Mucosa of stomach (tissue), 1 donor: Measurements from ENCODE around the gene DLG2.
"Not testable (repeated sequence)": the region's sequence is repeated elsewhere in the genome, so short reads cannot be mapped to it uniquely, and the experiment has no call there.

ENCODE experiments used
- H3K27me3 ChIP-seq: one replicate; pipeline ENCODE4 v1.7.0; 2013; ENCODE audit warnings: mild to moderate bottlenecking, low read length; ENCODE audit not compliant: control insufficient read depth, insufficient read depth
- H3K36me3 ChIP-seq: one replicate; pipeline ENCODE4 v1.7.0; 2013; ENCODE audit warnings: low read length; ENCODE audit not compliant: control insufficient read depth, insufficient read depth
- H3K4me1 ChIP-seq: one replicate; pipeline ENCODE4 v1.7.0; 2013; ENCODE audit warnings: mild to moderate bottlenecking, low read length; ENCODE audit not compliant: control insufficient read depth, insufficient read depth
- H3K4me3 ChIP-seq: one replicate; pipeline ENCODE4 v1.7.0; 2013; ENCODE audit warnings: low read length
- H3K9ac ChIP-seq: one replicate; pipeline ENCODE4 v1.7.0; 2013; ENCODE audit warnings: mild to moderate bottlenecking, low read length, moderate library complexity
- H3K9me3 ChIP-seq: one replicate; pipeline ENCODE4 v1.7.0; 2013; ENCODE audit warnings: mild to moderate bottlenecking, low read length, moderate library complexity; ENCODE audit not compliant: control insufficient read depth
- donor health status: Pancreatic carcinoma.

The DLG2 gene

DNA sequence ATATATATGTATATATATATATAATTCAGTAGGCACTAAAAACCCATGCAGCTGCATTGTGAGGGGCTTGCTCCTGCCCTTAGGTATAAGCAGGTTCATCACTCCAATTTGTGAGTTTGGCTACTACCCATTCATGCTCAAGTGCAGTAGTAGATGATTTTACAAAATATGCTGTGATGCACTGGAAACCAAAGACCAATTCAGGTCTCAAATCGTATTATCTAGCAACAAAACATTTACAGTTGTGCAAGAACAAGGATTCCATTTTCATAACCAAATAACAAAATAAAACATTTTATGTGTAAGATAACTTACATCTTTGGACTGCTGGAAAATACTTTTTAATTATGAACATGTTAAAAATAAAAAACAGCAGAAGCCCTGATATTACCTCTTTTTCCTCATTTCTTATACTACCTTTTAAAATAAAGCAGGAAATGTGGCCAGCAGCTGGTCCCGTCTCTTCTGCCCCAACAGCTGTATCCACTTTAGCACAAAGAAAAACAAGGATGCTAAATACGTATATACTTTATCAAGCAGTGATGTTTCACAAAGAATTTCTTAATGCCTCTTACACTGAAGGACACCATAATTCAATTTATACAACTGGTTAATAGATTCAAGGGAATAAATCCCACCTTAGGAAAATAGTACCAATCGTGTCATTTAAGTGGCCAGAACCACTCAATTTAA is 35.0 kb upstream of the DLG2 start:
- no peaks in the 10 kb centered on the region for H3K9me3 ChIP-seq
- H3K4me1 ChIP-seq, result peaks cover 4% of the 10 kb centered on the region
- H3K36me3 ChIP-seq, result no peaks in the 10 kb centered on the region
- no peak overlapping the region for H3K9ac ChIP-seq
- H3K27me3 ChIP-seq, result no peaks in the 10 kb centered on the region
- H3K4me3 ChIP-seq, result no peak overlapping the region

DNA sequence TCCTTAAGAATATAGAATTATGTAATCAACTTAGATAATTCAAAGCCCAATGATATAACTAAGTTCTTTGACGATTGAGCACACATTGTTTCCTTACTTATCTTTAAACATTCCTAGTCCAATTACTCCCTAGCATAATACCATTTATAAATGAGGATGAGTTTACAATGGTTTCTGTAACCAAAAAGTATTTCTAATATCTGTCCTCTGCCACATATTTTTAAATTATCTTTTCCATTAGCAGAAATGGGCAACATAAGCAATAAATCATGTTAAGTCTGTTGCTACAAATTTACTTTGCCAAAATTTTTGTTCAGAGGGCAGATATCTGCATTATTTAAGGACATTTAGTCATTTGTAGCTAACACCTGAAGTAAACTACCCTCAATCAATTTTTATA is 31.0 kb upstream of the DLG2 start:
- no peaks in the 10 kb centered on the region for H3K36me3 ChIP-seq
- no peaks in the 10 kb centered on the region for H3K9me3 ChIP-seq
- H3K27me3 ChIP-seq, result no peaks in the 10 kb centered on the region
- H3K9ac ChIP-seq, result no peak overlapping the region
- H3K4me1 ChIP-seq, result peaks cover 4% of the 10 kb centered on the region
- H3K4me3 ChIP-seq, result no peak overlapping the region

DNA sequence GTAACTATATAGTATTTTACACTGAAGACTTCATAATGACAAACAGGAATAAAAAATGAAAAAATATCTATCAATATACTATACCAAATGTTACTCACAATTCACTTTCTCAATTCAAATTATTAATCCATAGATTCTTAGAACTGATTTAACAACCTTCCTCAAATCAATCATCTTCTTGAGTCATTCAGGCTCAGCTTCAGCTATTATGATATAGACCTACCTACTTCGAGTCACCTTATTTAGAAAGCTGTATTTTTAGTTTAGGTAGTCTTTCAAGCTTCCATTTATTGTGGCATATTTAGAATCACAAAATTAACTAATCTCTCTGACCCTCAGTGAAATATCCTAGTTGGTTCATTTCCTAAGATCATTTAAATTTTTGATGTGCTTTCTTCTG is 29.6 kb upstream of the DLG2 start:
- H3K36me3 ChIP-seq, result no peaks in the 10 kb centered on the region
- peaks cover 4% of the 10 kb centered on the region for H3K4me1 ChIP-seq
- no peak overlapping the region for H3K9ac ChIP-seq
- no peak overlapping the region for H3K4me3 ChIP-seq
- no peaks in the 10 kb centered on the region for H3K27me3 ChIP-seq
- H3K9me3 ChIP-seq, result no peaks in the 10 kb centered on the region

DNA sequence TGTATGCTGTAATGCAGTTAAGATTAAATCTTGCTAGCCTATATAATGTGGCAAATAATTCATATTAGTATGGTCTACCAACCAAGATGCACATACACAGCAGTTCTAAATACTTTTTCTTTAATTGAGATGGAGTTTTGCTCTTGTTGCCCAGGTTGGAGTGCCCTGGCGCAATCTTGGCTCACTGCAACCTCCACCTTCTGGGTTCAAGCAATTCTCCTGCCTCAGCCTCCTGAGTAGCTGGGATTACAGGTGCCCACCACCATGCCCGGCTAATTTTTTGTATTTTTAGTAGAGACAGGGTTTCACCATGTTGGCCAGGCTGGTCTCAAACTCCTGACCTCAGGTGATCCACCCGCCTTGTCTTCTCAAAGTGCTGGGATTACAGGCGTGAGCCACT is 27.2 kb upstream of the DLG2 start:
- H3K36me3 ChIP-seq, result not testable (repeated sequence)

DNA sequence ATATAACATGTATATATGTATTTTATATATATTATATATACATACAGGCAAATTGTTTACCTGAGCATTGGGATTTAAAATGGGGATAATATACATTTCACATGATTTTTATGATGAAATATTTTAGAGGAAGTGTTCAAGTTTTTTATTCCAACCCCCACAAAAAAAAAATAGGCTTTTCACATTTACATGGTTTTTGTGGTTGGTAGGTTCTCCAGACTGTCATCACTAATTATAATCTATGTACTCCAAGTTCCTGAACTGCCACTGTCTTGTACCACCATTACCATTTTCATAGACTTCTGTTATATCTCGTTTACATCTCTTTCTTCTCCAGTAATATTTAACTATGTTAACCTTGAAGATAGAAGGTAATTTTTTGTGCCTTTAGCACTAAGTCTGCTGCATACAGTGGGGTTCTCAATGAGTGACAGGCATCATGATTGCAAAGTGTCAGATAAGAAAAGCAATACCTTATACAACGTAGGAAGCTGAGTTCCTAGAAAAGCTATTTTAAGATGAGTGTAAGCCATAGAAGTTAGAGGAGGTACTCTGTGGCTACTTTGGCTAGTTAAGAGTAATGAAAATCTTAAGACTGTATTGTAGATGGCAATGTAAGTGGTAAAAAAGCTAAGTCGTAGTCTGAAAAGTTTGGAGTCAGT is 25.8 kb upstream of the DLG2 start:
- H3K36me3 ChIP-seq, result no peaks in the 10 kb centered on the region
- peaks cover 7% of the 10 kb centered on the region for H3K4me1 ChIP-seq
- H3K27me3 ChIP-seq, result no peaks in the 10 kb centered on the region
- no peaks in the 10 kb centered on the region for H3K9me3 ChIP-seq
- no peak overlapping the region for H3K9ac ChIP-seq
- no peak overlapping the region for H3K4me3 ChIP-seq

More for the DNA sequence above, 27.2 kb upstream of the DLG2 start:
- not testable (repeated sequence) for H3K27me3 ChIP-seq, H3K9me3 ChIP-seq, H3K4me1 ChIP-seq, H3K9ac ChIP-seq, H3K4me3 ChIP-seq

DNA sequence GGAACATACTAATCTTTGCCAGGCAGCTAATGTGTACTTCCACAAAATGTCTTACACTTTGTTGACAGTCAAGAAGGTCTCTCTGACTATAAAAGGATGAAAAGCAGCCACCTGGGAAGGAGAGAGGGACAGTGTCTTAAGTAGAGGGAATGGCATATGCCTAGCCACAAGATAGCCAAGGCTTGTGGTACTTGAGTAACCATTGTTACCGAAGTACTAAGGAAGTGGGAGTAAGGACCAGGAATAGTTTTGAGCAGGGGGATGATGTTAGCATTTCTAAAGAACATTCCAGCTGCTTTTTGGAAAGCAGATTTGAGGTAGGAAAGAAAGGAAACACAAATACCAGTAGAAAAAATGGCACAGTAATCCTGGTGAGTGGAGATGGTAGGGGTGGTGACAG is 24.0 kb upstream of the DLG2 start:
- Histone ChIP-seq H3K9ac (no peak overlapping the region), H3K4me3 (no peak overlapping the region), H3K4me1 (peaks cover 7% of the 10 kb centered on the region), H3K36me3 (no peaks in the 10 kb centered on the region), H3K9me3 (no peaks in the 10 kb centered on the region), H3K27me3 (no peaks in the 10 kb centered on the region)

DNA sequence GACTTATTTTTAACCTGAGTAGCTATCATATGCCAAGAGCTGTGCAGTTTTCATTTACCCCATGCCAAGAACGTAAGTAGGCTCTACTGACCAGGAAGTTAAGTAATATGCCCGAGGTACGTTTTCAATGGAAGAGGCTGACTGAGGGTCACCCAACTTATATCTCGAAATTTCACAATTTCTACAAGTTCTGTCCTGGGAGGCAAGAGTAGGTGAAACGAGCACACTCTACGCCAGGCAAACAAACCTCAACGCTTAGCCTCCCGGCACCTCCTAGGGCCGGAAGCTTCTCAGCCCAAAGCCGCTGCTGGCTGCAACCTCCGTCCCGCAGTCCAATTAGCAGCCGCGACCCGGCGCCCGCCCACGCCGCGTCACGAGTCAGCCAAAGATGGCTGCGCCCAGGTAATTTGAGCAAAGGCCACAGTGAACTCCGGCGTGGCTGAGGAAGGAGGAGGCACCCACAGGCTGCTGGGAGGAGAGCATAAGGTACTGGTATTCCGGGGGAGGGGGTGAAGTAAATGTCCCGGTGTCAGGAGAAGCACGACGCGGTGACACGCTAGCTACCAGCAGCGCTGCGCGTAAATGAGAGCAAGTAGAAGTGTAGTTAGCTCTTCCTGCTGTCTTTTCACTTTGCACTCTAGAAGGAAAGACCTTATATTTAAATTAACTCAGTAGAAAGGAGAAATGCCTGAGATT is 20.6 kb upstream of the DLG2 start, which contains the start of gene TMEM126A:
Gene TMEM126A, plus strand, starts transcription at position 364 of the 696 bp plus-strand sequence. CDS start 2,289 bp downstream, outside the sequence.
- peak within 1 kb of the TSS; percentile 72 for H3K9ac ChIP-seq
- peak within 1 kb of the TSS; percentile 68 for H3K4me3 ChIP-seq
- peaks cover 7% of the 10 kb centered on the region for H3K4me1 ChIP-seq
- H3K36me3 ChIP-seq, result no peaks in the 10 kb centered on the region
- no peaks in the 10 kb centered on the region for H3K9me3 ChIP-seq
- H3K27me3 ChIP-seq, result no peaks in the 10 kb centered on the region

DNA sequence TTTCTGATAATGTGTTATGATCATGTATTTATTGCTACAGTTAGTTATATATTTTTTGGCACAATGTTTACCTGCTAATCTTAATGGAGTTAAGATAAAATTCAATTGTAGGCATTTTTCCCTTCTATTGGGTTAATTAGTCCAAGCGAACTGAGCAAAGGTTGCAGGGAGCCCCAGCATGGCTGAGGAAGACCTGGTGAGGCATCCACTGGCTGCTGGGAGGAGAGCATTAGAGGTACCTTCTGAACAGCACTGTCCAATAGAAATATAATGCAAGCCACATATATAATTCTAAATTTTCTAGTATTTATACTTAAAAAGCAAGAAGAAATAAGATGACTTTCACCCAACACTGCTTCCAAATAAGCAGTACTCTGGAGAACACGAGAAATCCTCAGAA is 19.9 kb upstream of the DLG2 start:
- H3K9ac ChIP-seq, result peak overlapping the region; percentile 72
- H3K4me3 ChIP-seq, result peak overlapping the region; percentile 68
- H3K36me3 ChIP-seq, result no peaks in the 10 kb centered on the region
- H3K4me1 ChIP-seq, result peaks cover 7% of the 10 kb centered on the region
- H3K9me3 ChIP-seq, result no peaks in the 10 kb centered on the region
- no peaks in the 10 kb centered on the region for H3K27me3 ChIP-seq

DNA sequence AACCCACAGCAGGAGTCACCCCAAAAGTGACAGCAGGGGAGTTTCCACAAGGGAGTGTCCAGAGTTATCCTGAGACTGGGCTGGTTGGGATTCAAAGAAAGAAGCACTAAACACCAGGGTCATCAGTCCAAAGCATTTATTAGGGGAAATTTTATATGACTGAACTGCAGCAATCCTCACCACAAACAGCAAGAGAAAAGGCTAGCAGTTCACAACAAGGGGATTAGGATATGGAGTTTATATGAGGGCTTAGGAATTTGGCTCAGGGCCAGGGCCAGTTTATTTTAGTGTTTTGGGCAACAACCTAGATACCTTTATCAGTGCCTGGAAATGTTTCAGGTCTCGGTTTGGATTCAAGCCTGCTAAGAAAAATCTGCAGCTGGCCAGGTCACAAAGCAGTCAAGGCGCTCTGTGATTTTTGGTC is 16.1 kb upstream of the DLG2 start:
- no peaks in the 10 kb centered on the region for H3K27me3 ChIP-seq
- no peak overlapping the region for H3K4me3 ChIP-seq
- H3K36me3 ChIP-seq, result no peaks in the 10 kb centered on the region
- H3K9me3 ChIP-seq, result no peaks in the 10 kb centered on the region
- H3K9ac ChIP-seq, result no peak overlapping the region
- H3K4me1 ChIP-seq, result no peaks in the 10 kb centered on the region

DNA sequence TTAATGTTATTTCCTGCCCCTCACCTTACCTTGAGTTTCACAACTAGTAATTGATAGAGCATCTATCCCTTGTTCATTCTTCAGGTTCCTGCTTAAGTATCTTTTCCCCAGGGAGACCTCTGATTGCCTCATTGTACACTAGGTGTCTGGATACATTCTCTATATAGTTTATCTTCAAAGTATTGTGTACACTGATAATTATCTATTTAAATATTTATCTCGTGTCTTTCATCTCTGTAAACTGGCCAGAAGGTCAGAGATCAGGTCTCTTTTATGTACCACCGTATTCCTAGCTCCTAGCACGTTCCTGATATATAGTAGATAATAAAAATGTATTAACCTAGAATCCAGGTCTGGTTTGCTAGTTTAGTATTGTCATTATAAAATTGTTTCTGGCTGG is 7.6 kb upstream of the DLG2 start:
- H3K36me3 ChIP-seq, result no peaks in the 10 kb centered on the region
- no peaks in the 10 kb centered on the region for H3K9me3 ChIP-seq
- no peaks in the 10 kb centered on the region for H3K27me3 ChIP-seq

DNA sequence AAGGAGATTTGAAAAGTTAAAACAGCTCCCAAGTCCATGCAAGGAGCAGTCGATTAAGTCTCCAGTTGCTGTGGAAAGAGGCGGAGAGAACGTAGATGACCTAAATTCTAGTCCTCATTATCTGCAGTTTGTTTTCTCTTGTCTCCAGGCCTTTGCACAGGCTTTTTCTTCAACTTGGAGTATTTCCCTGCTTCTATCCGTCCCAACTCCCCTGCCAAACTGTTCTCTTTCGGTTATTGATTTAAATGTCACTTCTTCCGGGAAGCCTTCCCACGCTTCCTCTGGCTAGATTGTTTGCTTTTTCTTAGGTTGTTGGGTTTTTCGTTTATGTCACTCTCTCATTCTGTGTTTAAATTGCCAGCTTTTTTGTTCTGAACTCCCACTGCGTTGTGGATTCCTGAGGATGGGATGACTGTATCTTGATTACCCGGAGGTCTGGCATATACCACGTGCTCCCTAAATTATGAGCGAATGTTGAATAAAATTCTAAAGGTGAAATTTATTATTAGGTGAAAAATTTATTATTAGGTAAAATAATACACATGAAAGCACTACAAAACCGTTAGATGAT is 1.7 kb upstream of the DLG2 start:
- Histone ChIP-seq H3K4me3 (peak overlapping the region; percentile 31), H3K27me3 (no peaks in the 10 kb centered on the region), H3K36me3 (no peaks in the 10 kb centered on the region), H3K9me3 (no peaks in the 10 kb centered on the region), H3K4me1 (peaks cover 4% of the 10 kb centered on the region), H3K9ac (peak overlapping the region; percentile 48)

More for the DNA sequence above, 7.6 kb upstream of the DLG2 start:
- no peak overlapping the region for H3K4me3 ChIP-seq
- H3K9ac ChIP-seq, result no peak overlapping the region
- no peaks in the 10 kb centered on the region for H3K4me1 ChIP-seq
